Activated CD8-positive, alpha-beta memory T cell treated with anti-CD3 and anti-CD28 coated beads for 48 hours (primary cell): ENCODE results near the gene FOXP1.

Experiments
- DNase-seq, 3 experiments: peaks; one replicate each; pipeline ENCODE4 v3.0.0-alpha.2; 2020; ENCODE audit warnings: low read depth in 2 of 3, low spot score in 2 of 3

FOXP1 gene

DNA sequence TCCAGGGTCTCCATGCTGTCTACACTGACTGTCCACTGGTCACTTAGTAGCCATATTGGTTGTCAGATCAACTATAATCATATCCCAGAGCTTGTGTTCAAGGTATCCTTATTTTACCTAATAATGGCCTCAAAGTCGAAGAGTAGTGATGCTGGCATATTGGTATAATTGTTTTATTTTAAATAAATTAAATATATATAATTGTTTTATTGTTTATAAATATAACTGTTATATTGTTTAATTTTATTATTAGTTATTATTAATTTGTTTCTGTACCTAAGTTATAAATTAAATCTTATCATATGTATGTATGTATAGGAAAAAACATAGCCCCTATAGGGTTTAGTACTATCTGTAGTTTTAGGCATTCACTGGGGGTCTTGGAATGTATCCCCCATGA lies 205.0 kb downstream of the FOXP1 start:
- no peak for DNase-seq

DNA sequence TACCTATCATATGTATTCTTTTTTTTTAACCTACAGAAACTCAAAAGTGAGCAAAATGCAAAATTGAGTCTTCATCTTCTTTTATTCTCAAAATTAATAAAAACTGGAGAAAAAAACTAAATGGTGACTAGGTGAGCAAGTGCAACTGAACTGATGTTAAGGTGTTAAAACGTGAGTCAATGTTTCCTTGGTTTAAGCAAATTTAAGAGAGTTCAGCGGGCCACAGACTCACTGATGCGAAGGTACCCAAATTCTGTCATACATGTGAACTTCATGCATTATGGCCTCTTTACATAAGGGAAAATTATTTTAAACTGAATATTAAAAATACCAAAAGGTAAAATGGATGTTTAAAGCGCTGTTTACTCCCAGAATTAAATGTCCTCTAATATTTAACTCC lies 206.6 kb downstream of the FOXP1 start:
- no peak for DNase-seq

- DNase-seq: no peak
Observed at GRCh38 chr3:71376503-71376902, 207.0 kb downstream of the FOXP1 start.

GRCh38 chr3:71374582-71374981 lies 208.9 kb downstream of the FOXP1 start:
- no peak for DNase-seq

- DNase-seq: no peak
Observed at GRCh38 chr3:71372911-71373637, 210.5 kb downstream of the FOXP1 start.

DNA sequence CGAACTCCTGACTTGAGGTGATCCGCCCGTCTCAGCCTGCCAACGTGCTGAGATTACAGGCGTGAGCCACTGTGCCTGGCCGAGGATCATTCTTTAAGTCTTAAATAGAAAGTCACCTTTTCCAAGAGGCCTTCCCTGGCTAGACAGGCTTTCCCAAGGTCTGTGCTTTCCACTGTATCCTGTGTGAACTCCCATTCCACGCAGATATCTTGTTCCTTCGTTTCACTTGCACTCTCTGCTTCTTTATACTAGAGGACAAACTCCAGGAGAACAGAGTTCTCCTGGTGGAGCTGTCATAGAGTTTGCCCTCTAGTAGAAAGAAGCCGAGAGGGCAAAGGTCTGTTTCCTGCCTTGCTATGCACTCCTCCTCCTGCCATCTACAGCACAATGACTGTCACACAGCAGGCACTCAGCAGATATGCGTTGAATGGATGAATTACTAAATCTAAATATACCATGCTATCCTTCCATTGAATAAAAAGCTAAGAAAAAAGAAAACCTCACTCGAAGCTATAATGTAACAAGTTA lies 211.2 kb downstream of the FOXP1 start:
- no peak for DNase-seq

GRCh38 chr3:71371282-71371681 lies 212.2 kb downstream of the FOXP1 start:
- DNase-seq: no peak

DNA sequence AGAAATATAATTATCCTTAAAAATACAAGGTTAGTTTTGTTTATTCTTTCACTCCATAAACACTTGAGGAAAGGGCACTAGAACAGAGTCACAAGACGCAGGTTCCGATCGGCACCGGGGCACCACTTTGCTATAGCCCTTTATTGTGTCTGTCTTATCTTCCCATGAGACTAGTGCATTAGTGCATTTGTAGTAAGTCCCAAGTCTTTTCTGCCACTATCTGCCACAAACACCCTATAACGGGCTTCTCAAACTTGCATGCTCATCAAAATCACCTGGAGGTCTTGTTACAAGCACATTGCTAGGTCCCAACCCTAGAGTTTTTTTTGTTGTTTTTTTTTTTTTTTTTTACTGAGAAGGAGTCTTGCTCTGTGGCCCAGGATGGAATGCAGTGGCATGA lies 213.1 kb downstream of the FOXP1 start:
- no peak for DNase-seq

GRCh38 chr3:71369701-71370391 lies 213.7 kb downstream of the FOXP1 start:
- DNase-seq: no peak

- DNase-seq: no peak
Observed at GRCh38 chr3:71366988-71367604, 216.4 kb downstream of the FOXP1 start.

GRCh38 chr3:71361334-71361890 lies 222.1 kb downstream of the FOXP1 start:
- no peak for DNase-seq

DNA sequence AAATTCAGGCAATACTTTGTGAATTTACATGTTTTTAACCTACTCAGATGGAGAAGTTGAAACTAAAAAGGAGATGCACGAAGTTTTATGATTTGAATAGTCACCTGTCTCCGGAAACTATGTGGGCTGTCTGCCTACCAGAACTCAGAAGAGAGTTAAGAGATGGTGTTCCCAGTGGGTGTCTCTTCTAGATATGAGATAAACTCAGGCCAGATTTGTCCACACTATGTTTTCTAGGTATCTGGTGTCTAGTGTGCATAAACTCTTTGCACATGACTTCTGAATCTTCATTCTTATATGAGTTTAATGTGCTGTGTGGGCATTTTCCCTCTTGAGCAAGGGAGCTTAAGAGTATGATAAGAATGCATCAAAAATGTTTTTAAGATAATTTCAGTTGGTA lies 222.8 kb downstream of the FOXP1 start:
- DNase-seq: no peak

DNA sequence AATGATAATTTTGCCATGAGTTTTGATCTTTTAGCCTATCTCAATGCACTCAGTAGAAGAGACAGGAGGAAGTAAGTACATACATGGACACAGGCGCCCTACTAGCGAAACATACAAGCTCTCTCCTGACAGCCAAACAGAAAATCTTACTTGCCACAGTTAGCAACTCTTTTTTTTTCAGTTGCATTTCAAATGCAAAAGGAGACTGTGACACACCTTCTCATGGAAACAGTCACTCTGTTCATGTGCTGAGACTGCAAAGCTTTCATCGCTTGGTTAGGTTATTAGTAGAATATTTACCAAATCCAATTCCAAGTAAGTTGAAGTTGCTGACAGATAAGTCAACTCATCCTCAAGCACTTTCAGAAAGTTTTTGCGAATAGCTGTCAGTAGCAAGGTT lies 223.3 kb downstream of the FOXP1 start:
- no peak for DNase-seq

DNA sequence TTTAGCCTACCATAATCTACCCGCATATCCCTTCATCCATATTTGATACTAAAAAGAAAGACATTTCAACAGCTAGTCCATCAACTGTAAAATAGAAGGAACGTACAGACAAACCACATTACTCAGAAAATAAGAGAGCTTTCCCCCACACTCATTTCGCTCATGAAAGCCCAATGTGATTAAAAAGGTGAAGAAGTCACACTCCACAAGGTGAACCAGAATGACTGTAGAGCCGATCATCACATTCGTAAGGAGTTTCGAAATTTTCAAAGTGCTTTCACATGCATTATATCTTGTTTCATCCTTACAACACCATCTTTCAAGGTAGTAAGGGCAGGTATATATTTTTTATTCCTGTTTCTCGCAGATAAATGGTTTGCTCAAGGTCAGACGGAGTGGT lies 225.3 kb downstream of the FOXP1 start:
- no peak for DNase-seq

- DNase-seq: no peak
Observed at GRCh38 chr3:71356265-71356664, 227.3 kb downstream of the FOXP1 start.

GRCh38 chr3:71355862-71356261 lies 227.7 kb downstream of the FOXP1 start:
- DNase-seq: no peak

DNA sequence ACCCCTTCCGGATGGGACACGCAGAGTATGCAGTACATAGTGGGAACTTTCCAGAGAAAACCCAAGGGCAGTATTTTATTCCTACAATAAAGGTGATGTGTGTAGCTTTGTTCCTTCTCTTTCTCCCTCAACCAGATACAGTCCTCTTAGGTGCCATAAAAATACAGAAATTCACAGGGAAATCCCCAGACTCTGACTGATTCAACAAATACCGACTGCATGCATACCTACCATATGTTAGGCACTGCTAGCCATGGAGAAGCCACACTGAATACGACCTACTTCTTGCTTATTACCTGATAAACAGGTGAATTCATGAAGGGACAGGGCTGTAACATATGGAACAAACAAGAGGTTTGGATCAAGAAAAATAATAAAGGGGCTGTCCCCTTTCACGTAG lies 228.5 kb downstream of the FOXP1 start:
- DNase-seq: no peak

DNA sequence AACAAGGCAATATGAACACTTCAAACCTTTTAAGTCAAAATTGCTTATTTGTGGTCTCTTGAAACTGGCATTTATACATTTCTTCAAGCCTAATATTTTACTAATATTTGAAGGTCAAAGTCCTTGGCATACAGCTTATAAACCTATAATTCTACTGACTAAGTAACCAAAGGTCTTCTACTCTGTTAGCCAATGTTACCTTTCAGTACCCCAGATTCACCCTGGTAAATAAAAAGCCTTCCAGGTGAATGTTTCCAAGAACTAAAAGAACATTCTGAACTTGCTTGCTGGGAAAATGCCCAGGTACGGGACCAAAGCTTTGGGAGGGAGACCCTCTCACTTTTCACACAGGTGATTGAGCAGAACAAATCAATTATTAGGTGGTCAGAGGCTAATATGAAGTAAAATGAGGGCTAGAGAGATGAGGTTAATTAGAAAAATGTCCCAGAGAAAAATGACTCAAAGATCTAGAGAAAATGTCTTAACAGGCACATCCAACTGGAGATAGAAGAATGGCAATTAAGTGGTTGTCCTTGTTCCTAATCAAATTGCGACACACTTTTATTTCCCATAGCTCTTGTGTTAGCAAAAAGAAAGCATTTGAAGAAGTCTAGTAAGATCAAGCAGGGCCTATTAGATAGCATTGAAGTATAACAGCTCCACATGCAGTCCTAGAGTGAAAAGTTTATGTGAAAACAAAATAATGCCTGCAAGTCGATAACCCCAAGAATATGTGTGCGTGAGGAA lies 232.0 kb downstream of the FOXP1 start:
- no peak for DNase-seq

- DNase-seq: no peak
Observed at GRCh38 chr3:71350998-71351397, 232.5 kb downstream of the FOXP1 start.

DNA sequence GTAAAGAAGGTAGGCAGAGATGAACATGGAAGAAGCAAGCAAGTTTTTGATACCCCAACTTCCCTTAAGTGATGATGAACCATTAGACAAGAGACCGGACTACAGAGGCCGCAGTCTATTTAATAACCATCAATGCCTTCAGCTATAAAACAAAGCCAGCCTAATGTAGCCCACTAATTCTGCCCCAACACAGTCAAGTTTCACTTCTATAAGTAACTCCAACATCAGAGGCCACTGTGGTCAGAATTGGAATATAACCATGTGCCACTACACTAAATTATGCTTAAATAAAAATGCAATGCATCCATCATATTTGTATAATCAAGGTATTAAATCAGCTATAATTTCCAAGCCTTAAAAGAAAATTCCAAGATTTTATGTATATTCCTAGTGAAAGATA lies 234.7 kb downstream of the FOXP1 start:
- no peak for DNase-seq

- no peak for DNase-seq
Observed at GRCh38 chr3:71348001-71348632, 235.4 kb downstream of the FOXP1 start.
